ENCODE measurements around the gene HLCS. TPM values are rescaled to one million over a fixed set of nuclear protein-coding genes. Genes with fewer than 3 reads are reported as not detected.

The HLCS gene
- total and polyA plus RNA-seq, 10 of the 15 experiments (the other 5 are each of a cell fraction or from before 2014, with no cell fraction given): 1.5 to 12.7 (median 9.6) TPM

DNA sequence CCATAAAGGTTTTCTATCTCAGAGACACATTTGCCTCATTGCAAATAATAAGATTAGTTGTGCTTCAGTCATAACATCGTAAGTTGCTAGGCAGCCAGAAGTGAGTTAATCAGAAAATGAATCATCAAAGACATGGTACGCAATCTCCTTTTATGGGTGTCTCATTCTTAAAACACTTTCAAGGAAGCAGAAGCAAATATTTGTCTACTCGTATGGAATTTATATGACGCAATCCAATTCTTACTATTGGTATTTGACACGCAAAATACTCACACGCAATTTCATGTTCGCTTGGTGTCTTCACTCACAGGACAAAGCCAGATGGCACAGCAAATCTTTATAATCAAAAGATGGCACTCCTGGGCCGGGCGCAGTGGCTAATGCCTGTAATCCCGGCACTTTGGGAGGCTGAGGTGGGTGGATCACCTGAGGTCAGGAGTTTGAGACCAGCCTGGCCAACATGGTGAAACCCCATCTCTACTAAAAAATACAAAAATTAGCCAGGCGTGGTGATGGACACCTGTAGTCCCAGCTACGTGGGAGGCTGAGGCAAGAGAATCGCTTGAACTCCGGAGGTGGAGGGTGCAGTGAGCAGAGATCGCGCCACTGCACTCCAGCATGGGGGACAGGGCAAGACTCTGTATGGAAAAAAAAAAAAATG, 56.4 kb downstream of the HLCS start:
- ChIA-PET POLR2A (no interaction called here), CTCF (no interaction called here), SMC1A (ENCODE audit: uncharacterized antibody, unreplicated experiment) (interaction anchor here (0.6 kb wide), 1 partner anchor 74 kb away, joined by 3 read pairs; no protein-coding TSS in a partner anchor), RAD21 (ENCODE audit: unreplicated experiment) (no interaction called here)
- Histone ChIP-seq H3K4me1 (ENCODE audit: control insufficient read depth, insufficient read depth, low read length) (no peaks in the 10 kb centered on the region), H3K4me2 (ENCODE audit: control insufficient read depth, insufficient read depth) (no peak overlapping the region), H3K4me3 (no peak overlapping the region), H3K27ac (ENCODE audit: control insufficient read depth, insufficient read depth) (no peak overlapping the region), H3K36me3 (ENCODE audit: control insufficient read depth in 2 of 2, insufficient read depth in 2 of 2, low read length in 1 of 2) (no peaks in the 10 kb centered on the region), H4K20me1 (ENCODE audit: control insufficient read depth, insufficient read depth) (no peaks in the 10 kb centered on the region; the same call in 1 of the 2 replicates), H3K9ac (ENCODE audit: control insufficient read depth, insufficient read depth, low read length) (no peak overlapping the region), H3K27me3 (replicated peaks in 1 of 2; ENCODE audit: control insufficient read depth in 2 of 2, insufficient read depth in 2 of 2, low read length in 1 of 2) (no peaks in the 10 kb centered on the region), H2AFZ (ENCODE audit: control insufficient read depth, low read depth, low read length) (no peak overlapping the region), H3K9me3 (replicated peaks; ENCODE audit: control insufficient read depth, insufficient read depth, low read length) (no peaks in the 10 kb centered on the region), H3K79me2 (ENCODE audit: control insufficient read depth, insufficient read depth, low read length) (no peaks in the 10 kb centered on the region)
- no peak for DNase-seq (ENCODE audit: low read depth, low spot score)
- WGBS (ENCODE audit: insufficient coverage, insufficient replicate concordance, low lambda C conversion rate, missing lambda C conversion rate): 64% methylated on average over 16 of the region's 16 CpGs
- TF ChIP-seq RAD51 (IDR thresholded peaks at IDR 0.05) (no peak), JUNB (IDR thresholded peaks at IDR 0.05) (peak; percentile 43), MEF2B (IDR thresholded peaks at IDR 0.05; ENCODE audit: partially characterized antibody, poor library complexity, severe bottlenecking) (no peak), NR2C2 (IDR thresholded peaks at IDR 0.05; ENCODE audit: borderline replicate concordance, control insufficient read depth, insufficient read length, low read depth) (no peak)
- intact Hi-C loops (cut with micrococcal nuclease; ENCODE audit: unreplicated experiment): no loop called here
- BruUV-seq (replicated peaks): no TSS peak
- no peak for FAIRE-seq
- in situ Hi-C loops (cut with MboI): no loop called here
- no peak for ATAC-seq

DNA sequence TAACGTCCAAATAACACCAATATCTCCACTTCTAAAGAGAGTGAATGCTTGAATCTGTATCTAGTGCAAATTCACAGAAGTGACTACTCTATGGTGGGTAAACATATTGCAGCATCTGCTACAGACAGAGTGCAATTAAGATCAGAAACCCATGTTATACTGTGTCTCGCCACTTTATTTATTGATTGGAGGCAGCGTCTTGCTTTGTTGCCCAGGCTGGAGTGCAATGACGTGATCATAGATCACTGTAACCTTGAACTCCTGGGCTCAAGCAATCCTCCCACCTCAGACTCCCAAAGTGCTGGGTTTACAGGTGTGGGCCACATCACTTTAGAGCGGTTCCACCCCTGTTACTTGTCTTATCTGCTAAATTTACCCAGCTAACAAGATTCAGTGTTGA, 57.0 kb downstream of the HLCS start:
- DNase-seq (ENCODE audit: low read depth, low spot score) (no peak), ATAC-seq (no peak), FAIRE-seq (no peak)
- RAD21 ChIA-PET (ENCODE audit: unreplicated experiment): no interaction called here
- in situ Hi-C loops (cut with MboI): no loop called here
- POLR2A ChIA-PET: no interaction called here
- Histone ChIP-seq H3K36me3 (ENCODE audit: control insufficient read depth in 2 of 2, insufficient read depth in 2 of 2, low read length in 1 of 2) (no peaks in the 10 kb centered on the region), H3K4me2 (ENCODE audit: control insufficient read depth, insufficient read depth) (no peak overlapping the region), H3K9me3 (replicated peaks; ENCODE audit: control insufficient read depth, insufficient read depth, low read length) (no peaks in the 10 kb centered on the region), H3K4me1 (ENCODE audit: control insufficient read depth, insufficient read depth, low read length) (no peaks in the 10 kb centered on the region), H3K79me2 (ENCODE audit: control insufficient read depth, insufficient read depth, low read length) (no peaks in the 10 kb centered on the region), H4K20me1 (ENCODE audit: control insufficient read depth, insufficient read depth) (no peaks in the 10 kb centered on the region; the same call in 1 of the 2 replicates), H3K27me3 (replicated peaks in 1 of 2; ENCODE audit: control insufficient read depth in 2 of 2, insufficient read depth in 2 of 2, low read length in 1 of 2) (no peaks in the 10 kb centered on the region), H3K4me3 (no peak overlapping the region), H2AFZ (ENCODE audit: control insufficient read depth, low read depth, low read length) (no peak overlapping the region), H3K9ac (ENCODE audit: control insufficient read depth, insufficient read depth, low read length) (no peak overlapping the region), H3K27ac (ENCODE audit: control insufficient read depth, insufficient read depth) (no peak overlapping the region)
- SMC1A ChIA-PET (ENCODE audit: uncharacterized antibody, unreplicated experiment): interaction anchor here (0.6 kb wide), 1 partner anchor 75 kb away, joined by 3 read pairs; no protein-coding TSS in a partner anchor
- no peak for TF ChIP-seq ZNF622 (IDR thresholded peaks at IDR 0.05)
- TF ChIP-seq, protein P1, sequence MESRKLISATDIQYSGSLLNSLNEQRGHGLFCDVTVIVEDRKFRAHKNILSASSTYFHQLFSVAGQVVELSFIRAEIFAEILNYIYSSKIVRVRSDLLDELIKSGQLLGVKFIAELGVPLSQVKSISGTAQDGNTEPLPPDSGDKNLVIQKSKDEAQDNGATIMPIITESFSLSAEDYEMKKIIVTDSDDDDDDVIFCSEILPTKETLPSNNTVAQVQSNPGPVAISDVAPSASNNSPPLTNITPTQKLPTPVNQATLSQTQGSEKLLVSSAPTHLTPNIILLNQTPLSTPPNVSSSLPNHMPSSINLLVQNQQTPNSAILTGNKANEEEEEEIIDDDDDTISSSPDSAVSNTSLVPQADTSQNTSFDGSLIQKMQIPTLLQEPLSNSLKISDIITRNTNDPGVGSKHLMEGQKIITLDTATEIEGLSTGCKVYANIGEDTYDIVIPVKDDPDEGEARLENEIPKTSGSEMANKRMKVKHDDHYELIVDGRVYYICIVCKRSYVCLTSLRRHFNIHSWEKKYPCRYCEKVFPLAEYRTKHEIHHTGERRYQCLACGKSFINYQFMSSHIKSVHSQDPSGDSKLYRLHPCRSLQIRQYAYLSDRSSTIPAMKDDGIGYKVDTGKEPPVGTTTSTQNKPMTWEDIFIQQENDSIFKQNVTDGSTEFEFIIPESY (IDR thresholded peaks at IDR 0.05): no peak
- no peak for TF ChIP-seq RAD21 (IDR thresholded peaks at IDR 0.05; ENCODE audit: insufficient read depth, low read depth, low read length)
- no TSS peak for BruUV-seq (replicated peaks)
- CTCF ChIA-PET: no interaction called here
- intact Hi-C loops (cut with micrococcal nuclease; ENCODE audit: unreplicated experiment): no loop called here
- 96% methylated on average over 5 of the region's 5 CpGs for WGBS (ENCODE audit: insufficient coverage, insufficient replicate concordance, low lambda C conversion rate, missing lambda C conversion rate)

Data from GM12878 (cell line).